Measurements from ENCODE around the gene BTBD16. TPM values are rescaled to one million over a fixed set of nuclear protein-coding genes. Genes with fewer than 3 reads are reported as not detected.

BTBD16 gene
- total RNA-seq, 2 experiments from 2014 or later, result not detected

DNA sequence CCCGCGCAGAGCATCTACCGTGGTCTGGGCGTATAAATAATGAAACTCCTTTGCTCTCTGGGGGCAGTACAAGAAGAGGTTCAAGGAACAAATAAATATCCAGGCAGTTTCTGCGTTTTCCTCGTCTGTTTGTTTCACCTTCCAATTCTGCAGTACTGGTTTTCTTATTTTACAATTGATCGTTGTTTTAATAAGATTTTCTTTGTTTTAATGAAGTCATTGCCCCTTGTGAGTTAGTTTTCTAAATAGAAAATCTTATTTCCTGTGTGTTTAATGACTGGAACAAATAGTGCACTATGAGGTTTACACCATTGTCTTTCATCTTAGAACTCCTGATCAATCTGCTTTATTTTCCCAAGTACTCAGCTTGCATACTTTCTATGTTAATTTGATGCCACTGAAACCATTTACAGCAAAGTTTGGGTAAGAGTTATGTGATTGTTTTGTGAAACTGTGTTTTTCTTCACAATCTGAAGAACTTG is 104.6 kb downstream of the BTBD16 start:
- Mint-ChIP-seq H3K36me3 (ENCODE audit: low read depth) (peaks cover 22% of the 10 kb centered on the region), H3K27me3 (peaks cover 9% of the 10 kb centered on the region), H3K27ac (peak overlapping the region; percentile 98), H3K4me1 (ENCODE audit: low read depth) (peaks cover 52% of the 10 kb centered on the region), H3K4me3 (peak overlapping the region; percentile 94), H3K9me3 (peaks cover 7% of the 10 kb centered on the region)
- ATAC-seq (no peak), DNase-seq (no peak)
- TF ChIP-seq, protein P1, sequence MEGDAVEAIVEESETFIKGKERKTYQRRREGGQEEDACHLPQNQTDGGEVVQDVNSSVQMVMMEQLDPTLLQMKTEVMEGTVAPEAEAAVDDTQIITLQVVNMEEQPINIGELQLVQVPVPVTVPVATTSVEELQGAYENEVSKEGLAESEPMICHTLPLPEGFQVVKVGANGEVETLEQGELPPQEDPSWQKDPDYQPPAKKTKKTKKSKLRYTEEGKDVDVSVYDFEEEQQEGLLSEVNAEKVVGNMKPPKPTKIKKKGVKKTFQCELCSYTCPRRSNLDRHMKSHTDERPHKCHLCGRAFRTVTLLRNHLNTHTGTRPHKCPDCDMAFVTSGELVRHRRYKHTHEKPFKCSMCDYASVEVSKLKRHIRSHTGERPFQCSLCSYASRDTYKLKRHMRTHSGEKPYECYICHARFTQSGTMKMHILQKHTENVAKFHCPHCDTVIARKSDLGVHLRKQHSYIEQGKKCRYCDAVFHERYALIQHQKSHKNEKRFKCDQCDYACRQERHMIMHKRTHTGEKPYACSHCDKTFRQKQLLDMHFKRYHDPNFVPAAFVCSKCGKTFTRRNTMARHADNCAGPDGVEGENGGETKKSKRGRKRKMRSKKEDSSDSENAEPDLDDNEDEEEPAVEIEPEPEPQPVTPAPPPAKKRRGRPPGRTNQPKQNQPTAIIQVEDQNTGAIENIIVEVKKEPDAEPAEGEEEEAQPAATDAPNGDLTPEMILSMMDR (IDR thresholded peaks at IDR 0.05), result no peak
- ChIA-PET CTCF (interaction anchor here (1.1 to 2.4 kb wide), 3 partner anchors 17 to 56 kb away, joined by 3 to 10 read pairs (median 5); no protein-coding TSS in a partner anchor), POLR2A (interaction anchor here (0.9 to 2.0 kb wide), 6 partner anchors 9 to 139 kb away, joined by 3 to 7 read pairs (median 6); no protein-coding TSS in a partner anchor)
- intact Hi-C loops (cut with micrococcal nuclease), result loop anchor here (1.0 to 10.0 kb wide), 3 partner anchors 13 to 779 kb away; partner anchors contain the start of gene BUB3

DNA sequence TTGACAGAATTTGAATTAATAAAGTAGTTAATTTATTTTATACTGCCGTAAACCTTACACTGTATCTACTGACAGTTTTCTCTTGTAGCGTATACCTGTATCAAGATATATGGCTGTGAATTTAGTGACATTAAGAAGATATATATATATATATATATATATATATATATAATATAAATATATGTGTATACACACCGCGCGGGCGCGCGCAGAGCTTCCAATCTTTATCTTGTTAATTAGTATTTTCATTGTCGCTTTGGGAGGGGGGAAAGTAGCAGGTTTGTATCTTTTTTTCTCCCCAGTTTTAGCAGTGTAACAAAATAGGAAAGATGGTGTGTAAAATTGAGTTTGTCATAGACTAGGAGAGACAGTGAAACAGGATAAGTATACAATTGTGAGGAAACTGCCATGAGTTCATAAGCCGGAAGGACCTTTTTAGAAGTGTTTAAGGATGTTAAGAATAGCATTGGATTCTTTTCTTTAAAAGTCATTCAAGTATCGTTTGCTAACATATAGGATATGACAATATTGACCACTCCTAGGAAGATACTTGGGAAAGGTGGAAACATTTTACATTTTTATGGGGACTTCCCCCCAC is 105.4 kb downstream of the BTBD16 start:
- Mint-ChIP-seq H3K4me1 (ENCODE audit: low read depth) (peaks cover 57% of the 10 kb centered on the region), H3K36me3 (ENCODE audit: low read depth) (peaks cover 28% of the 10 kb centered on the region), H3K9me3 (peaks cover 7% of the 10 kb centered on the region), H3K27me3 (peaks cover 7% of the 10 kb centered on the region), H3K4me3 (peak overlapping the region; percentile 94), H3K27ac (no peak overlapping the region)
- no peak for ATAC-seq
- TF ChIP-seq, protein P1 (IDR thresholded peaks at IDR 0.05), result no peak
- CTCF ChIA-PET, result interaction anchor here (1.4 kb wide), 1 partner anchor 43 kb away, joined by 5 read pairs; no protein-coding TSS in a partner anchor
- intact Hi-C loops (cut with micrococcal nuclease), result loop anchor here (10.0 kb wide), 1 partner anchor 778 kb away; the partner anchor contains the start of gene BUB3
- DNase-seq, result no peak
- POLR2A ChIA-PET, result no interaction called here

DNA sequence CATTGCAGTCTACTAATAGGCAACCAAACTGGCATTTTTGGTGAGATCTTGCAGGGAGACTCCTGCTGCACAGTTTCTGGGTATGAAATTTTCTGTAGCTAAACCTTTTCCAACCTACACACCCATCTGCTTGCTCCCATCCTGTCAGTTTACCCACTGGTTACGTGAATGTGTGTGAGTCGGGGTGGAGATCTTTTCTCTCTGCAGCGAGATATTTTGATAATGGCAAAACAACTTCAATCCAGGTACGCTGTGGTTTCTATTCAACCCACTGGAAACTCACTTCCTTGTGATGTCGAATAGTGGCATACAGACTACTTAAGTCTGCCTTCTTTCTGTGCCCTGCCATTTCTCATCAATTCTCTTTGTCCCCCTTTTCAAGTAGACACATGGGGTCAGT is 107.9 kb downstream of the BTBD16 start:
- CTCF ChIA-PET, result interaction anchor here (1.9 kb wide), 1 partner anchor 8 kb away, joined by 6 read pairs; no protein-coding TSS in a partner anchor
- intact Hi-C loops (cut with micrococcal nuclease), result loop anchor here (10.0 kb wide), 1 partner anchor 776 kb away; the partner anchor contains the start of gene BUB3
- H3K36me3 Mint-ChIP-seq (ENCODE audit: low read depth), result peaks cover 32% of the 10 kb centered on the region
- TF ChIP-seq, protein P1 (IDR thresholded peaks at IDR 0.05), result no peak
- no peak for ATAC-seq
- no peak overlapping the region for H3K27ac Mint-ChIP-seq
- no peak for DNase-seq
- no peaks in the 10 kb centered on the region for H3K27me3 Mint-ChIP-seq
- no peak overlapping the region for H3K4me3 Mint-ChIP-seq
- peaks cover 7% of the 10 kb centered on the region for H3K9me3 Mint-ChIP-seq
- H3K4me1 Mint-ChIP-seq (ENCODE audit: low read depth), result peaks cover 63% of the 10 kb centered on the region
- POLR2A ChIA-PET, result interaction anchor here (1.6 kb wide), 1 partner anchor 8 kb away, joined by 4 read pairs; no protein-coding TSS in a partner anchor

DNA sequence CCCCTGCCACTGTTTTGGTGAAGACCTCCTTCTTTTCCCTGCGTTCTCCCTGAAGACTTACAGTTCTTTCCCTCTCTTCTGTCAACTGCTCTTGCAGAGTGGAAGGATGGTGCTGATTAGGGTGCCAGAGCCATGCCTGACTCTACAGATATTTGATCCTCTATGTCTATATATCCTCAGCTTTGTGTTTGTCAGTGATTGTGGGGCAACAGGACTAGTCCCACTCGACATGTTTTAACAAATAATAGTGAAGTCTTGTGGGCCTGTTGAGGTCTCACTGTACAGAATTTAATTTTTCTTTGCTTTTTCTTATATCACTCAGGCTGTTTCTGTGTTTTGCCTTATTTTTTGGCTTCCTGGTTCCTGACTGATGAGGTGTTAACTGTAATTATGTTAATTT is 108.4 kb downstream of the BTBD16 start:
- Mint-ChIP-seq H3K27ac (no peak overlapping the region), H3K9me3 (peaks cover 7% of the 10 kb centered on the region), H3K4me1 (ENCODE audit: low read depth) (peaks cover 61% of the 10 kb centered on the region), H3K27me3 (no peaks in the 10 kb centered on the region), H3K36me3 (ENCODE audit: low read depth) (peaks cover 34% of the 10 kb centered on the region), H3K4me3 (no peak overlapping the region)
- ATAC-seq (no peak), DNase-seq (no peak)
- POLR2A ChIA-PET, result interaction anchor here (1.6 kb wide), 1 partner anchor 8 kb away, joined by 4 read pairs; no protein-coding TSS in a partner anchor
- TF ChIP-seq, protein P1 (IDR thresholded peaks at IDR 0.05), result no peak
- intact Hi-C loops (cut with micrococcal nuclease), result loop anchor here (10.0 kb wide), 1 partner anchor 775 kb away; the partner anchor contains the start of gene BUB3
- CTCF ChIA-PET, result no interaction called here

DNA sequence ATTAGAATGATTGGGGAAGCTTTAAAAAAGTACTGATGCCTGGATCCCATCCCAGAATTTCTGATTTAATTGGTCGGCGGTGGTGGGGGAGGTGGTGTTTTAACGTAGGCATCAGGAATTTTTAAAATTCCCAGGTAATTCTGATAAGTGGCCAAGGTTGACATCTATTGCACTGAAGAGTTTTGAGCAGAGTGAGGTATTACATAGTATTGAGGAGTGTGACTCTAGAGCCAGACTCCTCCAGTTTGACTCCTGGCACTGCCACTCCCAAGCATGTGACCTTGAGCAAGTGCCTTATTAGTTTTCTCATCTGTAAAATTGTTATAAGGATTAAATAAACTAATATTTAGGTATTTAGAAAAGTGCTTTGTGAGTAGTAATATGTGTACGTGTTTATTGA is 109.6 kb downstream of the BTBD16 start:
- intact Hi-C loops (cut with micrococcal nuclease), result no loop called here
- CTCF ChIA-PET, result no interaction called here
- Mint-ChIP-seq H3K27me3 (no peaks in the 10 kb centered on the region), H3K27ac (no peak overlapping the region), H3K4me1 (ENCODE audit: low read depth) (peaks cover 59% of the 10 kb centered on the region), H3K4me3 (no peak overlapping the region), H3K9me3 (peaks cover 8% of the 10 kb centered on the region), H3K36me3 (ENCODE audit: low read depth) (peaks cover 34% of the 10 kb centered on the region)
- no peak for DNase-seq
- TF ChIP-seq, protein P1 (IDR thresholded peaks at IDR 0.05), result no peak
- no peak for ATAC-seq
- POLR2A ChIA-PET, result no interaction called here

Data from activated CD8-positive, alpha-beta T cell treated with anti-CD3 and anti-CD28 coated beads for 36 hours (primary cell).